Measurements from ENCODE around the gene OGDHL. TPM values are rescaled to one million over a fixed set of nuclear protein-coding genes. Genes with fewer than 3 reads are reported as not detected.

Gene OGDHL
- total RNA-seq, 4 donors from 2014 or later, result 0.13 to 0.20 TPM; not detected in 2

- in situ Hi-C loops (cut with MboI; ENCODE audit: low sequenced_read_pairs in 4 of 4), result no loop called here
These were observed 15.4 kb downstream of the OGDHL start for GRCh38 chr10:49746626-49747302.

GRCh38 chr10:49745756-49746155 is 16.4 kb downstream of the OGDHL start:
- Histone ChIP-seq H3K36me3 (no peaks in the 10 kb centered on the region), H3K9me3 (no peaks in the 10 kb centered on the region), H3K4me1 (no peaks in the 10 kb centered on the region), H3K27me3 (no peaks in the 10 kb centered on the region), H3K27ac (no peak overlapping the region), H3K4me3 (no peak overlapping the region)
- TF ChIP-seq POLR2A (IDR thresholded peaks at IDR 0.05) (no peak), CTCF (IDR thresholded peaks at IDR 0.05 in 4 of 5, conservative IDR thresholded peaks at IDR 0.05 in 1 of 5) (no peak)
- intact Hi-C loops (cut with DNase I; ENCODE audit: low total_unique reads) (no loop called here), in situ Hi-C loops (cut with MboI; ENCODE audit: low sequenced_read_pairs in 4 of 4) (no loop called here)
- DNase-seq, result no peak
- ATAC-seq, result no peak

More at GRCh38 chr10:49746626-49747302, 15.4 kb downstream of the OGDHL start:
- H3K27ac ChIP-seq, result no peak overlapping the region
- DNase-seq (no peak), ATAC-seq (no peak)
- no peaks in the 10 kb centered on the region for H3K36me3 ChIP-seq
- H3K4me1 ChIP-seq, result no peaks in the 10 kb centered on the region
- intact Hi-C loops (cut with DNase I; ENCODE audit: low total_unique reads), result no loop called here
- no peaks in the 10 kb centered on the region for H3K27me3 ChIP-seq
- no peak for TF ChIP-seq POLR2A (IDR thresholded peaks at IDR 0.05)
- H3K9me3 ChIP-seq, result no peaks in the 10 kb centered on the region
- H3K4me3 ChIP-seq, result no peak overlapping the region

- DNase-seq (no peak), ATAC-seq (no peak)
- Histone ChIP-seq H3K4me3 (no peak overlapping the region), H3K4me1 (no peaks in the 10 kb centered on the region), H3K9me3 (no peaks in the 10 kb centered on the region), H3K27me3 (no peaks in the 10 kb centered on the region), H3K27ac (no peak overlapping the region), H3K36me3 (no peaks in the 10 kb centered on the region)
- in situ Hi-C loops (cut with MboI; ENCODE audit: low sequenced_read_pairs in 4 of 4), result no loop called here
- intact Hi-C loops (cut with DNase I; ENCODE audit: low total_unique reads), result no loop called here
- TF ChIP-seq CTCF (IDR thresholded peaks at IDR 0.05 in 4 of 5, conservative IDR thresholded peaks at IDR 0.05 in 1 of 5), result no peak
- no peak for TF ChIP-seq POLR2A (IDR thresholded peaks at IDR 0.05)
These were observed 17.1 kb downstream of the OGDHL start for GRCh38 chr10:49744924-49745605.

- Histone ChIP-seq H3K36me3 (no peaks in the 10 kb centered on the region), H3K4me1 (no peaks in the 10 kb centered on the region), H3K27ac (no peak overlapping the region), H3K4me3 (no peak overlapping the region), H3K27me3 (no peaks in the 10 kb centered on the region), H3K9me3 (no peaks in the 10 kb centered on the region)
- ATAC-seq (no peak), DNase-seq (no peak)
- in situ Hi-C loops (cut with MboI; ENCODE audit: low sequenced_read_pairs in 4 of 4), result no loop called here
- intact Hi-C loops (cut with DNase I; ENCODE audit: low total_unique reads), result no loop called here
- TF ChIP-seq CTCF (IDR thresholded peaks at IDR 0.05 in 4 of 5, conservative IDR thresholded peaks at IDR 0.05 in 1 of 5) (no peak), POLR2A (IDR thresholded peaks at IDR 0.05) (no peak)
These were observed 17.9 kb downstream of the OGDHL start for GRCh38 chr10:49744091-49744685.

GRCh38 chr10:49743464-49744075 is 18.6 kb downstream of the OGDHL start:
- DNase-seq (no peak), ATAC-seq (no peak)
- Histone ChIP-seq H3K4me1 (no peaks in the 10 kb centered on the region), H3K4me3 (no peak overlapping the region), H3K27ac (no peak overlapping the region), H3K36me3 (no peaks in the 10 kb centered on the region), H3K27me3 (no peaks in the 10 kb centered on the region), H3K9me3 (no peaks in the 10 kb centered on the region)
- TF ChIP-seq POLR2A (IDR thresholded peaks at IDR 0.05) (no peak), CTCF (IDR thresholded peaks at IDR 0.05 in 4 of 5, conservative IDR thresholded peaks at IDR 0.05 in 1 of 5) (no peak)
- in situ Hi-C loops (cut with MboI; ENCODE audit: low sequenced_read_pairs in 4 of 4), result no loop called here
- intact Hi-C loops (cut with DNase I; ENCODE audit: low total_unique reads), result no loop called here
